NB4 (cell line): Measurements from ENCODE around the gene CNTN5.

ENCODE experiments used
- POLR2A ChIP-seq: IDR thresholded peaks from 2 replicates; pipeline ENCODE4 v1.6.1; 2011; ENCODE audit warnings: mild to moderate bottlenecking; ENCODE audit not compliant: insufficient read length; ENCODE audit errors: extremely low read depth
- TF ChIP-seq, protein P1 (sequence below): IDR thresholded peaks from one replicate; pipeline ENCODE4 v1.5.1; 2012; ENCODE audit warnings: low read depth, low read length
- TF ChIP-seq, protein P2 (sequence below): IDR thresholded peaks from 2 replicates; pipeline ENCODE4 v1.6.1; 2011; ENCODE audit warnings: low read depth, low read length

DNA sequence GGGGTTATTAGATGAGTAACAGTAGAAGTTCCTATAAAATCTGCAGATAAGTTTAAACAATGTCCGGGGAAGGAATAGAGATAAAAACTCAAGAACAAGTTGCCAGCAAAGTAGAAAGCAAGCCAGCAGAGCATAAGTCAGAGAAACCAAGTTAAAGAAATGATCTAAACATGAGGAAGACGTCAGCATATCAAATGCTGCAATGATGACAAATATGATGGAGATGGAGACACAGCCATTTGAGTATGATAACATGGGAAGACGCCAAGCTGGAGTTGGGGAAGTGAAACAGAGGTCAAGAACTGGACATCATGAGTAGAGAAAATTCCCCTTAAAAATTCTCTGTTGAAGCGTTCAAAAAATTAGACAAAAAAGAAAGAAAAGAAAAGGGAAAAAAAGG is 571.5 kb downstream of the CNTN5 start:
- TF ChIP-seq, protein P1, sequence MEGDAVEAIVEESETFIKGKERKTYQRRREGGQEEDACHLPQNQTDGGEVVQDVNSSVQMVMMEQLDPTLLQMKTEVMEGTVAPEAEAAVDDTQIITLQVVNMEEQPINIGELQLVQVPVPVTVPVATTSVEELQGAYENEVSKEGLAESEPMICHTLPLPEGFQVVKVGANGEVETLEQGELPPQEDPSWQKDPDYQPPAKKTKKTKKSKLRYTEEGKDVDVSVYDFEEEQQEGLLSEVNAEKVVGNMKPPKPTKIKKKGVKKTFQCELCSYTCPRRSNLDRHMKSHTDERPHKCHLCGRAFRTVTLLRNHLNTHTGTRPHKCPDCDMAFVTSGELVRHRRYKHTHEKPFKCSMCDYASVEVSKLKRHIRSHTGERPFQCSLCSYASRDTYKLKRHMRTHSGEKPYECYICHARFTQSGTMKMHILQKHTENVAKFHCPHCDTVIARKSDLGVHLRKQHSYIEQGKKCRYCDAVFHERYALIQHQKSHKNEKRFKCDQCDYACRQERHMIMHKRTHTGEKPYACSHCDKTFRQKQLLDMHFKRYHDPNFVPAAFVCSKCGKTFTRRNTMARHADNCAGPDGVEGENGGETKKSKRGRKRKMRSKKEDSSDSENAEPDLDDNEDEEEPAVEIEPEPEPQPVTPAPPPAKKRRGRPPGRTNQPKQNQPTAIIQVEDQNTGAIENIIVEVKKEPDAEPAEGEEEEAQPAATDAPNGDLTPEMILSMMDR = no peak
- no peak for TF ChIP-seq POLR2A
- TF ChIP-seq, protein P2, sequence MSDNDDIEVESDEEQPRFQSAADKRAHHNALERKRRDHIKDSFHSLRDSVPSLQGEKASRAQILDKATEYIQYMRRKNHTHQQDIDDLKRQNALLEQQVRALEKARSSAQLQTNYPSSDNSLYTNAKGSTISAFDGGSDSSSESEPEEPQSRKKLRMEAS = no peak
